Gastroesophageal sphincter (tissue), 3 donors: ENCODE measurements around the gene TTC7B.

Source experiments
- POLR2A ChIP-seq, 2 donors: fragments of 450-650 bp; IDR thresholded peaks; one replicate each; pipeline ENCODE4 v1.6.1; 2017; ENCODE audit warnings: antibody characterized with exemption in 2 of 2, mild to moderate bottlenecking in 2 of 2, moderate library complexity in 1 of 2
- POLR2AphosphoS5 ChIP-seq: sonication (generic); formaldehyde crosslinking; IDR thresholded peaks from one replicate; pipeline ENCODE4 v1.6.1; 2017; ENCODE audit warnings: antibody characterized with exemption
- TF ChIP-seq, protein P1 (sequence below), 4 experiments: fragments of 200-600 bp in 2 of 4; fragments of 450-650 bp in 2 of 4; sonication (generic) in 1 of 4; IDR thresholded peaks; one replicate each; pipeline ENCODE4 v1.5.1; 2017 to 2019; ENCODE audit warnings: antibody characterized with exemption in 4 of 4, mild to moderate bottlenecking in 2 of 4, moderate library complexity in 2 of 4

DNA sequence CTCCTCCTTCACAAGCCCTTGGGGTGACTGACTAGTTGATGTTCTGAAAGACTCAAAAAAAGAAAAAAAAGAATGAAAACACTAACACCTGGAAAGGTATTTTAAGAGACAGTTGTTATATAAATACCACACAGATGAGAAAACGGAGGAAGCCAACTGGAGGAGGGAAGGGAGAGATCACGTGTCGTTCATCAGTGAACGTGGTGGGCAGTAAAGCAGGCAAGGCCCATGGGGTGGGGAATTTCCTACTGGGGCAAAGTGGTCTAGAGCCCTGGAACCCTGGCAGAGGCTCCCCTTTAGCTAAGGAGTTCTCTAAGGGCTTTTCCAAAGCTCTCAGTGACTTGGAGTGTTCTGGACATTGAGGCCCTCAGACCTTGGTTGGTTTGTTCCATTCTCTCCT lies 249.7 kb downstream of the TTC7B start:
- TF ChIP-seq, protein P1, sequence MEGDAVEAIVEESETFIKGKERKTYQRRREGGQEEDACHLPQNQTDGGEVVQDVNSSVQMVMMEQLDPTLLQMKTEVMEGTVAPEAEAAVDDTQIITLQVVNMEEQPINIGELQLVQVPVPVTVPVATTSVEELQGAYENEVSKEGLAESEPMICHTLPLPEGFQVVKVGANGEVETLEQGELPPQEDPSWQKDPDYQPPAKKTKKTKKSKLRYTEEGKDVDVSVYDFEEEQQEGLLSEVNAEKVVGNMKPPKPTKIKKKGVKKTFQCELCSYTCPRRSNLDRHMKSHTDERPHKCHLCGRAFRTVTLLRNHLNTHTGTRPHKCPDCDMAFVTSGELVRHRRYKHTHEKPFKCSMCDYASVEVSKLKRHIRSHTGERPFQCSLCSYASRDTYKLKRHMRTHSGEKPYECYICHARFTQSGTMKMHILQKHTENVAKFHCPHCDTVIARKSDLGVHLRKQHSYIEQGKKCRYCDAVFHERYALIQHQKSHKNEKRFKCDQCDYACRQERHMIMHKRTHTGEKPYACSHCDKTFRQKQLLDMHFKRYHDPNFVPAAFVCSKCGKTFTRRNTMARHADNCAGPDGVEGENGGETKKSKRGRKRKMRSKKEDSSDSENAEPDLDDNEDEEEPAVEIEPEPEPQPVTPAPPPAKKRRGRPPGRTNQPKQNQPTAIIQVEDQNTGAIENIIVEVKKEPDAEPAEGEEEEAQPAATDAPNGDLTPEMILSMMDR (IDR thresholded peaks at IDR 0.05), result no peak
- TF ChIP-seq POLR2A (IDR thresholded peaks at IDR 0.05), result no peak
- no peak for TF ChIP-seq POLR2AphosphoS5
